ENCODE data around the gene EEFSEC. TPM values are rescaled to one million over a fixed set of nuclear protein-coding genes. Genes with fewer than 3 reads are reported as not detected.

EEFSEC gene
- 10 to 100 TPM in 11 of 12 donors, not detected in 1; 13.4 to 22.2 (median 15.3) TPM for polyA plus RNA-seq (ENCODE audit: insufficient read length in 12 of 12)
- long read RNA-seq, donor 1, partial matches to known transcripts = 11 of 15 reads
- long read RNA-seq, donor 1, other reads (novel, unspliced or antisense) = 0 of 15 reads
- long read RNA-seq, donor 2, partial matches to known transcripts = 0 of 2 reads
- long read RNA-seq, donor 2, other reads (novel, unspliced or antisense) = 0 of 2 reads
- long read RNA-seq, donor 3, partial matches to known transcripts = 0 of 2 reads
- long read RNA-seq, donor 3, other reads (novel, unspliced or antisense) = 0 of 2 reads
- long read RNA-seq, donor 4 = 0 reads
- long read RNA-seq, donor 5, transcript EEFSEC-201 (7 exons, 2,232 nt) = major isoform, 15 of 20 reads
- long read RNA-seq, donor 5, partial matches to known transcripts = 5 of 20 reads
- long read RNA-seq, donor 5, other reads (novel, unspliced or antisense) = 0 of 20 reads
- long read RNA-seq, donor 6, partial matches to known transcripts = 0 of 2 reads
- long read RNA-seq, donor 6, other reads (novel, unspliced or antisense) = 0 of 2 reads
- long read RNA-seq, donor 7, partial matches to known transcripts = 0 of 2 reads
- long read RNA-seq, donor 7, other reads (novel, unspliced or antisense) = 0 of 2 reads
- long read RNA-seq, donor 8, transcript EEFSEC-201 (7 exons, 2,232 nt) = major isoform, 10 of 10 reads
- long read RNA-seq, donor 8, partial matches to known transcripts = 0 of 10 reads
- long read RNA-seq, donor 8, other reads (novel, unspliced or antisense) = 0 of 10 reads
- long read RNA-seq, donor 9, transcript EEFSEC-201 (7 exons, 2,232 nt) = major isoform, 6 of 6 reads
- long read RNA-seq, donor 9, partial matches to known transcripts = 0 of 6 reads
- long read RNA-seq, donor 9, other reads (novel, unspliced or antisense) = 0 of 6 reads
- long read RNA-seq, donor 10, transcript EEFSEC-201 (7 exons, 2,232 nt) = major isoform, 6 of 6 reads
- long read RNA-seq, donor 10, partial matches to known transcripts = 0 of 6 reads
- long read RNA-seq, donor 10, other reads (novel, unspliced or antisense) = 0 of 6 reads
- long read RNA-seq, donor 11, transcript EEFSEC-201 (7 exons, 2,232 nt) = major isoform, 5 of 5 reads
- long read RNA-seq, donor 11, partial matches to known transcripts = 0 of 5 reads
- long read RNA-seq, donor 11, other reads (novel, unspliced or antisense) = 0 of 5 reads

GRCh38 chr3:128153156-128154041 lies at the start of gene EEFSEC:
TSS of gene EEFSEC (plus strand) at chr3:128153481. CDS start at chr3:128153508, 27 bp downstream.
- DNase-seq = peak; percentile 71

DNA sequence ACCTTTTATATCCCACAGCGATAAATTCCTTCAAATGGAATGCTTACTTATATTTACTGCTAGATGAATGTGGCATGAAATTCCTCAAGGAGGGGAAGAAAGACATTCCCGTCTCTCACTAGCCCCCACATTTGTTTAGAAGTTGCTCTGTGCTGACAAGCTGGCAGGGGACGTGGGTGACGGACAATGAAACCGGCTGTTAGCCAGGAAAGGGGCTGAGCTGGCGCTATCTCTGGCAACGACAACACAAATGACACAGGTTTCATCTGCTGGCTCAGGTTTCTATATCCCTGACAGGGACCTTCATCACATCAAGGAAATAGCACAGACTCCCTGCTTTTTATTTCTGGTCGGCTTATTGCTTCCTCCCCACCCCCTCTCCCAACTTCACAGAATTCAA lies 45.4 kb upstream of the EEFSEC start:
- DNase-seq = no peak

- DNase-seq = no peak
Observed at GRCh38 chr3:128111147-128111546, 42.1 kb upstream of the EEFSEC start.

DNA sequence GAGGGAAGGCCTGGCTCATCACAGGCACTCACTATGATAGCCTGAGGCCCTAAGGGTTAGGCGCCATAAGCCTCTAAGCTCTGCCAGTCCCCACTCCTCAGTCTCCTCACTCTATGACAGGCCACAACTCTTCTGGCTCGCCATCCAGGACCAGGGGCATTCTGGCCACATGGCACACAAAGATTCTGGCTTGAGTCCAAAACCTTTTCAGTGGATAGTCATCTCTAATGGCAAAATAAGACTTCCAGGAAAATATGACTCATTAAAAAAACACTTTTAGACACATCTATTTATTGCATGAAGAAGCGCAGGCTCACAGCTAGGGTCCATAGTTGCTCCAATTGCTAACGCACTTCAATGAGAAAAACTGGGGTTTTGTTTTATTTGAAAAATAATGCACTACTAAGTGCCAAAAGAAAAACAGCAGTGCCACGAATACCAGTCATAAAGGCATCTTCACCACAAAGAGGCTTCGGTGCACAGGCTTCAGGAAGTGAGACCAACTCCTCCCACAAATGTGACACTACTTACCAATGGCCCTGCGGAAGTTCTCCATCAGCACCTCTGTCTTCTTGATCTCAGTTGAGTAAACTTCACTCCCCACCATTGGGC lies 40.8 kb upstream of the EEFSEC start:
- DNase-seq = no peak

GRCh38 chr3:128113817-128114794 lies 39.2 kb upstream of the EEFSEC start:
- no peak for DNase-seq

DNA sequence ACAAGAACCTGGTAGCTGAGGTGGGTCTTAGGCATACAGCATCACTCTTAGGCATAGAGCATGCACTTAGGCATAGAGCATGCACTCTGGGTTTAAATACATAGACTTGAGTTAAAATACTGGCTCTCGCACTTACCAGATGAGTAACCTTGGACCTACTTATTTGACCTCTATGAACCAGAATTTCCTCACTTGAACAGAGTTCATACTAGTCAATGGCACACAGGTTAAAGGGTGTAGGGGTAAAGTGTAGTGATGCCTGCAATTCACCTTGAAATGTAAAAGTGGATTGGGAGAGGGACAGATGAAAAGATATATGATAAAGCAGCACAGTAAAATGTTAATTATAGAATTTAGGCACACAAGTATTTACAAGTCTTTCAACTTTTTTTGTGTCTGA lies 31.3 kb upstream of the EEFSEC start:
- no peak for DNase-seq

- DNase-seq = peak; percentile 3
Observed at GRCh38 chr3:128123156-128123537, 30.1 kb upstream of the EEFSEC start.

- peak; percentile 96 for DNase-seq
Observed at GRCh38 chr3:128123538-128124368, 29.5 kb upstream of the EEFSEC start, which contains the start of gene RUVBL1. TSS of gene RUVBL1 (minus strand) at chr3:128123812. CDS start at chr3:128123724, 88 bp downstream.

- no peak for DNase-seq
Observed at GRCh38 chr3:128127236-128127635, 26.0 kb upstream of the EEFSEC start.

- no peak for DNase-seq
Observed at GRCh38 chr3:128128251-128128650, 25.0 kb upstream of the EEFSEC start.

GRCh38 chr3:128131897-128132646 lies 21.2 kb upstream of the EEFSEC start:
- no peak for DNase-seq

- DNase-seq = no peak
Observed at GRCh38 chr3:128133273-128133883, 19.9 kb upstream of the EEFSEC start.

DNA sequence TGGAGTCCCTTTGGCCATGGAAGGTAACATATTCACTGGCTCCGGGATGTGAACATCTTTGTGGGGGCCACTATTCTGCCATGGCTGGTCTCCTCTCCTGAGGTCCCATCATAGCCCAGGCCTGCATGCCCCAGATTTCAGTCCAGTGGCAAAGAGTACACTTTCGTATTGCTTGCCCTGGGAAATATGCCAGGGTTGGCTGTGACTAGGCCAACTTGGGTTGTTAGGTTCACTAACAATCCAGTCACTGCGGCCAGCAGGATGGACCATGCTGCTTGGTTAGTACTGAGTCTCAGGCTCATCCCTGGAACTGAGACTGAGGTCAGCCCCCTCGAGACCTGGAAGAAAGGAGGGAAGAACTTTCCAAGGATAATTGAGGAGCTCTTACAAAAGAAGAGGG lies 9.8 kb upstream of the EEFSEC start:
- DNase-seq = no peak

- DNase-seq = no peak
Observed at GRCh38 chr3:128144512-128145187, 8.6 kb upstream of the EEFSEC start.

GRCh38 chr3:128145279-128145678 lies 8.0 kb upstream of the EEFSEC start:
- DNase-seq = no peak

DNA sequence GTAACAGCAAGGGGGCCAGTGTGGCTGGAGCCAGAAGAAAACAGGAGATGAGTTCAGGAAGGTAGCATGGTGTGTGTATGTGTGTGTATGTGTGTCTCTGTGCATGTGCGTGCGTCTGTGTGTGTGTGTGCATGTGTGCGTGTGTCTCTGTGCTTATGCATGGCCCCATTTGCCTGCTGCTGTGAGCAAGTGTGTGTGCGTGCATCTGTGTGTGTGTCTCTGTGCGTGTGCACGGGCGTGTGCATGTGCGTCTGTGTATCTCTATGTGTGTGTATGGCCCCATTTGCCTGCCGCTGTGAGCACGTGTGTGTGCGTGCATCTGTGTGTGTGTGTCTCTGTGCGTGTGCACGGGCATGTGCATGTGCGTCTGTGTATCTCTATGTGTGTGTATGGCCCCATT lies 7.1 kb upstream of the EEFSEC start:
- no peak for DNase-seq

Measured in muscle of arm (tissue), 14 donors.